ENCODE data around the gene TREML4. TPM values are rescaled to one million over a fixed set of nuclear protein-coding genes. Genes with fewer than 3 reads are reported as not detected.
"Not testable (repeated sequence)": the region's sequence is repeated elsewhere in the genome, so short reads cannot be mapped to it uniquely, and the experiment has no call there.

The TREML4 gene
- total and polyA plus RNA-seq, 3 donors from 2014 or later, result not detected

DNA sequence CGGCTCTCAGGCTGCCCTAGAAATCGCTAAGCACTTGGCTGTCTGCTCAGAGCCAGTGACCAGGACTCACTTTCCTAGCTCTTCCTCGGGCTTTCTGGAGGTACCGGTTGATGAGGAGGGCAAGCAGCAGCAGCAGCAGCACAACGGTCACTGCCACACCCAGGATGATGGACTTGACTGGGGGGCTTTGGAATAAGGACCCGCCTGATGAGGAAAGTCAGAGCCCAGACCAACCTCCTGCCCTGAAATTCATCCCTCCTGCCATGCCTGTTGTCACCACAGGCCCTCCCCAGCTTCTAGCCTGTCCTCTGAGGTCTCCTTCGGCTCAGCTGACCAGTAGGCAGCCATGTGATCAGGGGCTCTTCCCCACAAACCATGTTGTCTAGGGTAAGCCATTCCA, 43.4 kb upstream of the TREML4 start:
- Histone ChIP-seq H3K9me3 (no peaks in the 10 kb centered on the region), H3K4me1 (no peaks in the 10 kb centered on the region), H3K27ac (no peak overlapping the region), H3K27me3 (no peaks in the 10 kb centered on the region), H3K36me3 (ENCODE audit: low read depth, missing control alignments) (no peaks in the 10 kb centered on the region), H3K4me3 (no peak overlapping the region)
- intact Hi-C loops (cut with DNase I; ENCODE audit: low total_unique reads), result no loop called here
- WGBS, 2 donors, result 80 to 90% methylated on average over 7 of the region's 7 CpGs
- no peak for DNase-seq
- no peak for TF ChIP-seq POLR2A (IDR thresholded peaks at IDR 0.05)
- TF ChIP-seq, protein P1, sequence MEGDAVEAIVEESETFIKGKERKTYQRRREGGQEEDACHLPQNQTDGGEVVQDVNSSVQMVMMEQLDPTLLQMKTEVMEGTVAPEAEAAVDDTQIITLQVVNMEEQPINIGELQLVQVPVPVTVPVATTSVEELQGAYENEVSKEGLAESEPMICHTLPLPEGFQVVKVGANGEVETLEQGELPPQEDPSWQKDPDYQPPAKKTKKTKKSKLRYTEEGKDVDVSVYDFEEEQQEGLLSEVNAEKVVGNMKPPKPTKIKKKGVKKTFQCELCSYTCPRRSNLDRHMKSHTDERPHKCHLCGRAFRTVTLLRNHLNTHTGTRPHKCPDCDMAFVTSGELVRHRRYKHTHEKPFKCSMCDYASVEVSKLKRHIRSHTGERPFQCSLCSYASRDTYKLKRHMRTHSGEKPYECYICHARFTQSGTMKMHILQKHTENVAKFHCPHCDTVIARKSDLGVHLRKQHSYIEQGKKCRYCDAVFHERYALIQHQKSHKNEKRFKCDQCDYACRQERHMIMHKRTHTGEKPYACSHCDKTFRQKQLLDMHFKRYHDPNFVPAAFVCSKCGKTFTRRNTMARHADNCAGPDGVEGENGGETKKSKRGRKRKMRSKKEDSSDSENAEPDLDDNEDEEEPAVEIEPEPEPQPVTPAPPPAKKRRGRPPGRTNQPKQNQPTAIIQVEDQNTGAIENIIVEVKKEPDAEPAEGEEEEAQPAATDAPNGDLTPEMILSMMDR (IDR thresholded peaks at IDR 0.05), result no peak

DNA sequence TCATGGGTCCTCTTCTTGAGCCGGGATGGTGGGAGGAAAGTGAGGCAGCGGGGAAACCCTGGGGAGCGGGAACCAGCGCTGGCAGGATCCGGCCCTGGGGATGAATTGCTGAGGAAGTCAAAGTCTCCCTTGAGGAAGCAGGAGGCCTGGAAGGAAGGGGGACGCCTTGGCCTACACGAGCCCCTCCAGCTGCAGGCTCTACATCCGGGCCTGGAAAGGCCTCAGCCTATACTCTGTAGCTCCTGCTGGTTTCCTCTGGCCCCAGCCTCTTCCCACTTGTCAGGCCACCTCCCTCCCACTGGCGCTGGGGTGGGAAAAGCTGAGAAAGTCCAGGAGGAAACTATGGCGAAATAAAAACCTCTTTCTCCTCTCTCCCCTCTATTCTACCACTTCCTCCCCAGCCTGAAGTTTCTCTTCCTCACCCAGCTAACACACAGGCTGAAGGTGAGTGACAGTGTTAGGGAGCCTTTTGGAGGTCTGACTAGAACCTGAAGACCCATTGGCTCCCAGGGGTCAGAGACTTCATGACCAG, 42.1 kb upstream of the TREML4 start:
- H3K9me3 ChIP-seq, result no peaks in the 10 kb centered on the region
- TF ChIP-seq POLR2A (IDR thresholded peaks at IDR 0.05), result no peak
- TF ChIP-seq, protein P1 (IDR thresholded peaks at IDR 0.05), result no peak
- no peaks in the 10 kb centered on the region for H3K4me1 ChIP-seq
- H3K4me3 ChIP-seq, result no peak overlapping the region
- no peaks in the 10 kb centered on the region for H3K36me3 ChIP-seq (ENCODE audit: low read depth, missing control alignments)
- H3K27me3 ChIP-seq, result no peaks in the 10 kb centered on the region
- no peak for DNase-seq
- H3K27ac ChIP-seq, result no peak overlapping the region
- intact Hi-C loops (cut with DNase I; ENCODE audit: low total_unique reads), result no loop called here
- WGBS, 2 donors, result 81 to 89% methylated on average over 5 to 10 of the region's 10 CpGs

DNA sequence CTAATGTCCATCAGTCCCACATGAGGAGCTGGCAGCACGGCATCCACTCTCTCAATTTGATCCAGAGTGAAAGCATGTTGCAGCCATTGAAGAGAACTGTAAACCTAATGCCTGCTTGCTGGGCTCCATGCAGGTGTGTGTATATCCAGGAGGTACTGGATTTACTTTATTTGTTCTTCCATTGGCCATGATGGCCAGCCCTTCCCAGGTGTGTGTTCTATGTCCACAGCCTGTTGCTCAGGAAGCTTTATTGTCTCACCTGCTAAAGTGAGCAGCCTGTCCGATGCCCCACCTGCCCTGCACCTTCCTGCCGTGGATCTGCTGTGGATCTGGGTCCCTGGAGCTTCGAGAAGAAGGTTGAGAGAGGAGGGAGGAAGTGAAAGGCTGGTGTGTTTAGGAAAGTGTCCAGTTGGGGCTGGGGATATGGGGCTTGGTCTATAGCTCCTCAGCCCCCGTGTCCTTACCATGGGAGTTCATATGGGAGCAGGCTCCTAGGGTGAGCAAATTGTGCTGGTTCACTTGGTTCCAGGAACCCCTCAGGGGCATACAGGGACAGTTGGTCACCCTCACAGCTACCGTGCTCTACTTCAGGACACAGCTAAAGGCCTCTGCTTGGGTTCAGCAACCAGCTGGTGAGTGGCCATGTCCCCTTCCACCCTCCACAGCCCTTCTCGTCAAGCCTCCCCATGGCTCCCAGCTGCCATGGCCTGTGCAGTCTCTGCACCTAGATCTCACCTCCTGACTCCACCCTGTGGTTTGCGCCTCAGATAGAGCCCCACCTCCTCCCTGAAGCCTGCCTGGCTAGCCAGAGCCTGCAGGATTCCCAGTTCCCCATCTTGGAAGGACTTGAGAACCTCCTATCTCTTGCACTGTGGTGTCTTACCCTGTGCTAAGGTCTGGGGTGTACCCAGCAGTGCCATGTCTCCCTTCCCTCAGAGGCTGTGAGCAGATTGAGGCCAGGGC, 39.9 kb upstream of the TREML4 start:
- no peaks in the 10 kb centered on the region for H3K4me1 ChIP-seq
- DNase-seq, result no peak
- no peaks in the 10 kb centered on the region for H3K27me3 ChIP-seq
- TF ChIP-seq POLR2A (IDR thresholded peaks at IDR 0.05), result no peak
- TF ChIP-seq, protein P1 (IDR thresholded peaks at IDR 0.05), result no peak
- no peak overlapping the region for H3K4me3 ChIP-seq
- H3K9me3 ChIP-seq, result no peaks in the 10 kb centered on the region
- 90 to 94% methylated on average over 8 of the region's 8 CpGs for WGBS, 2 donors
- H3K36me3 ChIP-seq (ENCODE audit: low read depth, missing control alignments), result no peaks in the 10 kb centered on the region
- intact Hi-C loops (cut with DNase I; ENCODE audit: low total_unique reads), result no loop called here
- no peak overlapping the region for H3K27ac ChIP-seq

DNA sequence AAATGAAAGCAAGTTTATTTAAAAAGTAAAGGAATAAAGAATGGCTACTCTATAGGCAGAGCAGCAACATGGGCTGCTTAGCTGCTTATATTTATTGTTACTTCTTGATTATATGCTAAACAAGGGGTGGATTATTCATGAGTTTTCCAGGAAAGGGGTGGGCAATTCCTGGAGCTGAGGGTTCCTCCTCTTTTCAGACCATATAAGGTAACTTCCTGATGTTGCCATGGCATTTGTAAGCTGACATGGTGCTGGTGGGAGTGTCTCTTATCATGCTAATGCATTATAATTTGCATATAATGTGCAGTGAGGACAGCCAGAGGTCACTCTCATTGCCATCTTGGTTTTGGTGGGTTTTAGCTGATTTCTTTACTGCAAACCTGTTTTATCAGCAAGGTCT, 39.1 kb upstream of the TREML4 start:
- H3K4me1 ChIP-seq; H3K36me3 ChIP-seq (ENCODE audit: low read depth, missing control alignments); H3K27ac ChIP-seq; H3K9me3 ChIP-seq; H3K4me3 ChIP-seq; DNase-seq; intact Hi-C loops (cut with DNase I; ENCODE audit: low total_unique reads); H3K27me3 ChIP-seq: not testable (repeated sequence)

DNA sequence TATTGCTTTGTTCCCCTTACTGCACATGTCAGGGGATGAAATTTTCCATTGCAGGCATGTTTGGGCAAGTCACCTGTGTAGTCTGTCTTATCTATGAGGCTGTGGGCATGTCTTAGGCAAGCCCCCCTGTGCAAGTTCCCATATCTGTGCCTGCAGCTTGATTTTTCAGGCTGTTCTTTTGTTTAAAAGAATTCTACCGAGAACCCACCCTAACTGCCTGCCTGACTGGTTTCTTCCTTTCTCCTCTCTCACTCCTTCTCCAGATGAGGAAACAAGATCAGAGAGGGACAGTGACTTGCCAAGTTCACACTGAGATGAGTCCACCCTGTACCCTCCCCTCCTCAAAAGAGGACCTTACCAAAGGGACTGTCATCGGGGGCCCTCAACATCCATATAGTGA, 38.2 kb upstream of the TREML4 start:
- Histone ChIP-seq H3K4me1 (no peaks in the 10 kb centered on the region), H3K4me3 (no peak overlapping the region), H3K9me3 (no peaks in the 10 kb centered on the region), H3K27me3 (no peaks in the 10 kb centered on the region), H3K27ac (no peak overlapping the region), H3K36me3 (ENCODE audit: low read depth, missing control alignments) (no peaks in the 10 kb centered on the region)
- TF ChIP-seq, protein P1 (IDR thresholded peaks at IDR 0.05), result no peak
- no peak for TF ChIP-seq POLR2A (IDR thresholded peaks at IDR 0.05)
- DNase-seq, result no peak
- 96 to 97% methylated on average over 2 of the region's 2 CpGs for WGBS, 2 donors
- intact Hi-C loops (cut with DNase I; ENCODE audit: low total_unique reads), result no loop called here
